BLaER1 treated with 17β-estradiol and CSF1 and Interleukin-3, amounts not matched to agents 10 nM and 100 nM (cell line): Measurements from ENCODE around the gene TBC1D9.

Experiments
- H3K27ac ChIP-seq, 11 experiments: shearing (Covaris generic); formaldehyde crosslinking; 2 replicates each; pipeline ENCODE4 v1.8.1; 2022
- H3K27me3 ChIP-seq, 11 experiments: shearing (Covaris generic); formaldehyde crosslinking; 2 replicates each; pipeline ENCODE4 v1.8.1; 2022
- H3K36me3 ChIP-seq, 11 experiments: shearing (Covaris generic); formaldehyde crosslinking; 2 replicates each; pipeline ENCODE4 v1.8.1; 2022
- H3K4me1 ChIP-seq, 10 experiments: shearing (Covaris generic); formaldehyde crosslinking; 2 replicates each; pipeline ENCODE4 v1.8.1; 2022
- H3K4me2 ChIP-seq, 11 experiments: shearing (Covaris generic); formaldehyde crosslinking; 2 replicates each; pipeline ENCODE4 v1.8.1; 2022
- H3K4me3 ChIP-seq, 10 experiments: shearing (Covaris generic); formaldehyde crosslinking; 2 replicates each; pipeline ENCODE4 v1.8.1; 2022
- H3K9ac ChIP-seq, 11 experiments: shearing (Covaris generic); formaldehyde crosslinking; 2 replicates each; pipeline ENCODE4 v1.8.1; 2022
- H3K9me3 ChIP-seq, 11 experiments: shearing (Covaris generic); formaldehyde crosslinking; replicated peaks in 1 of 11; 2 replicates each; pipeline ENCODE4 v1.8.1; 2022
- H4K20me1 ChIP-seq, 11 experiments: shearing (Covaris generic); formaldehyde crosslinking; 2 replicates each; pipeline ENCODE4 v1.8.1; 2022
- Cebpa-rat ChIP-seq, 11 experiments: shearing (Covaris generic); IDR thresholded peaks; 2 replicates each; pipeline ENCODE4 v1.8.1; 2022

Gene TBC1D9

DNA sequence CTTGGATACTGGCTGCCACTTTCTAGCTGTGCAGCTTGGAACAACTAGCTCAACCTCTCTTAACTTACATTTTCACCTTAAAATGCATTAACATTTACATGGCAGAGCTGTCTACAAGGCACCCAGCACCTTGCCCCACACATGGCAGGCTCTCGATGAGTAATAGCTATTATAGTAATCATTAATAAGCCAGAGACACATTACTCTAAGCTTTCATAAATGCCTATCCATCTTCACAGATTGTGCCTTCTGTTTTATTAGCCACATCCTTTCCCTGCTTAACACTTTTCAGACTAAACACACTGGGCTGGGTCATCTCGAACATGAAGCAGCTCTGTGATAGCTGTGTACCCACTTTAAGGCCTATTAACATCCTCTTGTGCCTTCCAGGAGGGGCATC is 103.6 kb downstream of the TBC1D9 start:
- H3K4me1 ChIP-seq = no peaks in the 10 kb centered on the region
- H3K9ac ChIP-seq = no peak overlapping the region
- no peaks in the 10 kb centered on the region for H3K27me3 ChIP-seq
- H3K9me3 ChIP-seq = no peaks in the 10 kb centered on the region
- no peaks in the 10 kb centered on the region for H4K20me1 ChIP-seq
- no peak overlapping the region for H3K4me3 ChIP-seq
- TF ChIP-seq Cebpa-rat (IDR thresholded peaks at IDR 0.05) = no peak
- no peak overlapping the region for H3K27ac ChIP-seq
- H3K36me3 ChIP-seq = peaks cover 0 to 59% (median 5%) of the 10 kb centered on the region in 11 experiments; a peak in 9 of 22 replicates
- H3K4me2 ChIP-seq = no peak overlapping the region

DNA sequence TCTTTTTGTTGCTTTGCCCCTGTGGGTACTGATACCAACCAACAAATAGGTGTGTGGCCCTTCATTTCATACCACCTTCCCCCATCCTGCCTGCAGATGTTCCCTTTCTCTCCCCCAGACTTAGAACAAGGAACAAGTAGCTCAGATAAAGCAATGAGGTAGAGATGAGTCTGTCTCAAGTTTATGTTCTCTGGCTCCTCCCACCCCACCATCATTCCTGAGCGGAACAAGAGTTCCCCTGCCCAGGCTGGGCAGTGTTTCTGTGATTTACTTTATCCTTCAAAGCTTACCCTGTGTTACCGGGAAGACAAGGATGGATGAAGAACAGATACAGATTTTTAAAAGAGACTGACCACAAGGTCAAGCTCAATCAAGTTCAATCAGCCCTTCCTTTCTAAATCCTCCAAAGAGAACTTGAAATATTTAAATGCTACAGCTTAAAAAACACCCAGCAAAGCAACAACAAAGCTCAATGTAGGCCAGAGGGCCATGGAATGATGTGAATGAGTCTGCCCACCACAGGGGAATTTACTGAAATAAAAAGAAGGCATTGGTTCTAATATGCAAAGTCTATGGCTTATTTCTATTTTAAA is 107.4 kb downstream of the TBC1D9 start:
- H3K27ac ChIP-seq = no peak overlapping the region

DNA sequence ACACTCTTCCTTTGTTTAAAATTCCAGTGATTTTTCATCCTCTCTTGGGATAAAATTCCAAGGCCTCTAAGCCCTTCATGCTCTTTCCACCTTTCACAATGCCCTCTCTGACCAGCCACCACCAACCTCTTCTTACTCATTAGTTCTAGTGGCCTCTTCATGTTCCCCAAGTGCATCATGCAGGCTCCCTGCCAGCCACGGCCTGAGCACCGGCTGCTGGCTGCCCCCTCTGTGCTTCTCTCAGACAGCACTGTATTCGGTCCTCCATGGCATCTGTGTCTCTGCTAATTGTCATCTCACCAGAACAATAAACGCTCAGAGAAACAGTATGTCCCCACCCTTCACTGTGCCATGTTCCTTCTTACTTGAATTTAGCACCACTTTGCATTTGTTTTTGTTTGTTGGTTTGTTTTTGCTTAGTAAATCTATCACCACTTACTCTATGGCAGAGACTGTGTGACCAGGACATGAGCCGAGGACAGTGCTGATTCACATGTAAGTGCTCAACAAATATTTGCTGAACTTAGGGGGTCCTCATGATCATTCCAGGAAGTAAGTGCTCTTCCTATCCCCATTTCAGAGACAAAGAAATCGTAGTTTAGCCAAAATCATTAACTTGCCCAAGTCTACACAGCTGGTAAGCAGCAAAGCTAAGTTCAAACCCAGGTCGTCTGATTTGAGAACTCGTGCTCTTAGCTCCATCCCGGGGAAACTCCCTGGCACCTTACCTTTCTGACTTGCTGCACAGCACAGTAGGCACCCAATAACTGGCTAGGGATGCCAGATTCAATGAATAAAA is 110.4 kb downstream of the TBC1D9 start:
- Histone ChIP-seq H3K4me2 (no peak overlapping the region), H3K9me3 (no peaks in the 10 kb centered on the region), H4K20me1 (no peaks in the 10 kb centered on the region; a peak in 1 of 22 replicates), H3K27me3 (no peaks in the 10 kb centered on the region), H3K36me3 (peaks cover 0 to 32% (median 0%) of the 10 kb centered on the region in 11 experiments; a peak in 5 of 22 replicates), H3K4me3 (no peak overlapping the region), H3K9ac (no peak overlapping the region), H3K4me1 (no peaks in the 10 kb centered on the region), H3K27ac (no peak overlapping the region)
- TF ChIP-seq Cebpa-rat (IDR thresholded peaks at IDR 0.05) = no peak

More for the DNA sequence above, 107.4 kb downstream of the TBC1D9 start:
- Histone ChIP-seq H4K20me1 (no peaks in the 10 kb centered on the region; a peak in 1 of 22 replicates), H3K4me2 (no peak overlapping the region), H3K9ac (no peak overlapping the region), H3K4me3 (no peak overlapping the region), H3K9me3 (no peaks in the 10 kb centered on the region), H3K36me3 (peaks cover 0 to 47% (median 0%) of the 10 kb centered on the region in 11 experiments; a peak in 5 of 22 replicates), H3K4me1 (no peaks in the 10 kb centered on the region), H3K27me3 (no peaks in the 10 kb centered on the region)
- no peak for TF ChIP-seq Cebpa-rat (IDR thresholded peaks at IDR 0.05)

DNA sequence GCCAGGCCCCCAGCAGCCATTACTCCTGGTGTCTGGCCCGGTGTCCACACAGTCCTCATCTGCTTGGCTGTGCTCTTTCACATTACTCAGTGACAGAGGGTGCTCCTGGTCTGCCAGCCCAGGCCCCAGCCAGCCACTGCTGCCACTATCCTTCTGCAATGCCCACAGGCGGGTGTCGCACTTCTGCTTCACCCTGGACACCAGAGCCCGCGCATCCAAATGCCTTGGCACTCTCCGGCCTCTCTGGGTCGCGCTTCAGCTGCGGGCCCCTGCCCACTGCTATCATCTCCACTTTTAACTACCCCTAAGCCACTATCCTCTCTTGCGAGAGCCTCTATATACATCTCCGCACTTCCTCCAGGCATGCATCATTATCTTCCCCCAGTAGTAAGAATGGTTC is 111.0 kb downstream of the TBC1D9 start:
- no peaks in the 10 kb centered on the region; a peak in 1 of 22 replicates for H4K20me1 ChIP-seq
- no peak overlapping the region for H3K4me3 ChIP-seq
- TF ChIP-seq Cebpa-rat (IDR thresholded peaks at IDR 0.05) = no peak
- no peaks in the 10 kb centered on the region for H3K27me3 ChIP-seq
- peaks cover 0 to 27% (median 0%) of the 10 kb centered on the region in 11 experiments; a peak in 5 of 22 replicates for H3K36me3 ChIP-seq
- H3K4me1 ChIP-seq = no peaks in the 10 kb centered on the region
- H3K9ac ChIP-seq = no peak overlapping the region
- no peaks in the 10 kb centered on the region for H3K9me3 ChIP-seq
- H3K4me2 ChIP-seq = no peak overlapping the region
- H3K27ac ChIP-seq = no peak overlapping the region

DNA sequence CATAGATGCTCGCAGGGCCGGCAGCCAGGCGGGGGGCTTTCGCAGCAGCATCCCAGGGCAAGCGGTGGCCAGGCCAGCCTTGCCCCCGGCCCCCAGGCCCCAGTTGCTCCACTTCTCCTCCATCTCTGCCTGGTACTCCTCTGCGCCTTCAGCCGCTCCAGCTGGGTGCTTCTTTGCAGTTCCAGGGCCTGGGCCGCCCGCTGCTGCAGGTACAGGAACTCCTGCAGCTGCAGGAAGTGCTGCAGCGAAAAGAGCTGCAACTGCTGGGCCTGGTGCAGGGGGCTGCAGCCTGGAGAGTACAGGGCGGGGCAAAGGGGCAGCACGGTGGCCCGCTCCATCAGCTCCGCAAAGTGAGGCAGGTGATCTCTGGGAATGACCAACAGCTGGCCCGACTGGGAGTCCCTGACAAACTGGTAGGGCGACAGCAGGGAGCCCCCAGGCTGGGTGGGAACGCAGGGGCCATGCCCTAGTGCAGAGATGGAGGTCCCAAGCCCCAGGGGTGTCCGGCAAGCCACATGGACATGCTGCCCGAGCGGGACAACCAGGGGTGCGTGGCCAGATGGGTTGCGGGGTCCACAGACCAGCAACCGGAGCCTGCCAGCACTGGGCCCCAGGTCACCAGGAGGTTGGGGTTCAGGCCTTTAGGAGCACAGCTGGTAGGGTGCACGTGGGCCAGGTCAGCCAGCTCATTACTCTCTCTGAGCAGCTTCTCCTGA is 111.6 kb downstream of the TBC1D9 start:
- no peak overlapping the region for H3K4me2 ChIP-seq
- no peak overlapping the region for H3K27ac ChIP-seq
- H3K4me3 ChIP-seq = no peak overlapping the region
- H3K9ac ChIP-seq = no peak overlapping the region
- TF ChIP-seq Cebpa-rat (IDR thresholded peaks at IDR 0.05) = no peak
- no peaks in the 10 kb centered on the region for H3K9me3 ChIP-seq
- H4K20me1 ChIP-seq = no peaks in the 10 kb centered on the region; a peak in 1 of 22 replicates
- no peaks in the 10 kb centered on the region for H3K4me1 ChIP-seq
- H3K27me3 ChIP-seq = no peaks in the 10 kb centered on the region
- peaks cover 0 to 27% (median 0%) of the 10 kb centered on the region in 11 experiments; a peak in 5 of 22 replicates for H3K36me3 ChIP-seq

DNA sequence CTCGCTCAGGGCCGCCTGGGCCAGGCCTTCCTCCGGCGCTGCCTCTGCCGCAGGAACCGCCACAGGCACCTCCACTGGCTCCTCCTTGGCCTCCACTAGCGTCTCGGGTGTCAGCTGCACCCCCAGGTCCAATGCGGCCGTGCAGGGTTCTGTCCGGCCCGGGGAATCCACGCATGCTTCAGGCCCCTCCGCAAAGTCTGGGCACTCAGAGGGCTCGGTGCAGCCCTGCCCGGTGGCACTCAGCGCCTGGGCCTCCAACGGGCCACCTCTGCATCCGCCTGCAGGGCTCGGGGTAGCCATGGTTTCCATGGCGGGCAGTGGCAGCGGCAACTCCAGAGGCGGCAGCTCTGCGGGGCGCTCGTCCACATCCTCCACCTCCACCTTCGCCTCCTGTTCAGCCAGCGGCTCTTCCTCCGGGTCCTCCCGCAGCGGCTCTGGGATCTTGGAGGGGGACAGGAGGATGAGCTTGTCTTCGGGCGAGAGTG is 112.6 kb downstream of the TBC1D9 start:
- H3K4me1 ChIP-seq = no peaks in the 10 kb centered on the region
- H4K20me1 ChIP-seq = no peaks in the 10 kb centered on the region; a peak in 1 of 22 replicates

DNA sequence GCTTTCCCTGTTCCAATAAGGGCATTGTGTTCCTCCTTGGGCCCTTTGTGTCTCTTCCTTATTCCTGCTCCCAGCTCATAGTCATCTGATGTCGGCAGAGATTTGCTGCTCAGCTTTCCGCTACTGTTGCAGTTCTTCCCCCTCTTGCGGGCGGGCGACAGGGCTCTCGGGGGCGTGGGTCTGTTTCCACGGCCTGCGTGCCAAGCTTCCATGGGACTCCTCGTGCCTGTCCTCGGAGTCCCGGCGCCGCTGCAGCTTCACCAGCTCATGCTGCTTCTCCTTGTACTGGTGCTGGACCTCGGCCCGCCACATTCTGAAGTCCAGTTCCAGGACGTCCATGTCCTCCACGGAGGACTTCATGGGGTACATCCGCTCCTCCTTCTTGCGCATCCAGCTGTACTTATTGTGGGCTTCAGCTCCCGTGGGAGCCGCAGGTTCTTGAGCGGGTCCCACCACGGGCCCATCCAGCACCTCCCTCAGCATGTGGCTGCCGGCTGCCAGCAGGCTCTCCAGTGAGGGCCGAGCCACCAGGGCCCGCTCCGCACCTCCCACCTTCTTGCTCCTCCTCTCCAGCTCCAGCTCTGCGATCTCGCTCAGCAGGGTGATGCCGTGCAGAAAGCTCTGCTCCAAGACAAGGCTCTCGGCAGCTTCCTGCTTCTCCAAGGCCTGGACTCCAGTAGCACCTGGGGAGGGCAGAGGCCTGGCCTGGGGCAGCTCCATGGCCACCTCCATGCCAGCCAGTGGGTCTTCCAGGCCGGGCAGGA is 113.3 kb downstream of the TBC1D9 start:
- Histone ChIP-seq H3K27me3 (no peaks in the 10 kb centered on the region), H3K4me1 (no peaks in the 10 kb centered on the region), H4K20me1 (no peaks in the 10 kb centered on the region; a peak in 1 of 22 replicates), H3K27ac (no peak overlapping the region), H3K4me2 (no peak overlapping the region), H3K4me3 (no peak overlapping the region), H3K36me3 (peaks cover 0 to 27% (median 0%) of the 10 kb centered on the region in 11 experiments; a peak in 5 of 22 replicates), H3K9ac (no peak overlapping the region), H3K9me3 (no peaks in the 10 kb centered on the region)
- no peak for TF ChIP-seq Cebpa-rat (IDR thresholded peaks at IDR 0.05)

More for the DNA sequence above, 112.6 kb downstream of the TBC1D9 start:
- H3K9ac ChIP-seq = no peak overlapping the region
- no peaks in the 10 kb centered on the region for H3K27me3 ChIP-seq
- TF ChIP-seq Cebpa-rat (IDR thresholded peaks at IDR 0.05) = no peak
- peaks cover 0 to 27% (median 0%) of the 10 kb centered on the region in 11 experiments; a peak in 5 of 22 replicates for H3K36me3 ChIP-seq
- no peak overlapping the region for H3K4me2 ChIP-seq
- no peak overlapping the region for H3K27ac ChIP-seq
- H3K4me3 ChIP-seq = no peak overlapping the region
- no peaks in the 10 kb centered on the region for H3K9me3 ChIP-seq

DNA sequence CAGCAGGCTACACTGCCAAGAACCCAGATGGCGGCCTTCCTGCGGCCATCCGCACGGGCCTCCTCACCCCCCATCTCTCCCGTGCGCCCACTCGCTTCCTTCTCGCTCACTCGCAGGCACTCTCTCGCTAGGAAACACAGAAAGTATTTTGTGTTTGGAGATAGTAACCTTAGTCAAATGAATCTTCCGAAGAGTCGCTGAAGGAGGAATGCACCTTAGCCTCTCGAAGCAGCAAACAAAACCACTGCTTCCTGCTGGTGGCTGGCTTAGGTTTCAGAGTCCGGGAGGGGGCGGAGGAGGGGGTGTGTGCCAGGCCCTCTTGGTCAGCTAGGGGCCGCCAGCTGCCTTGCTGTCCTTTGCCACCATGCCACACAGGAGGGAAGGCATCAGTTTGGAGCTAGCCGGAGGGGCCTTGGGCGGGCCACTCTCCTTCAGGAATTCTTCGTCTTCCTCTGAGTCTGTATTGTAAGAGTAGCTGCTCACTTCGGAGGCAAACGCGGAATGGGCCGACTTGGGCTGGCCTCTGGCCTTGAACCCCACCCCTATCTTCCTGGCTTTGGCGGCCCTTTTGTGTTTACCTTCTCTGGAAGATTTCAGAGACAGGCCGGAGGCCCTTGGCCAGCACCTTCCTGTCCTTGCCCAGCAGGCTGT is 114.3 kb downstream of the TBC1D9 start:
- H3K4me1 ChIP-seq = no peaks in the 10 kb centered on the region
- H3K27ac ChIP-seq = no peak overlapping the region
- no peaks in the 10 kb centered on the region for H3K27me3 ChIP-seq
- TF ChIP-seq Cebpa-rat (IDR thresholded peaks at IDR 0.05) = no peak
- no peaks in the 10 kb centered on the region; a peak in 1 of 22 replicates for H4K20me1 ChIP-seq
- no peak overlapping the region for H3K9ac ChIP-seq
- H3K9me3 ChIP-seq = no peaks in the 10 kb centered on the region
- H3K4me2 ChIP-seq = no peak overlapping the region
- H3K36me3 ChIP-seq = peaks cover 0 to 34% (median 0%) of the 10 kb centered on the region in 11 experiments; a peak in 5 of 22 replicates
- no peak overlapping the region for H3K4me3 ChIP-seq
